Breast epithelium (tissue), 3 donors: ENCODE measurements around the gene PTMS.

ENCODE experiments used
- POLR2A ChIP-seq: fragments of 450-650 bp; IDR thresholded peaks from one replicate; pipeline ENCODE4 v1.6.1; 2016; ENCODE audit warnings: antibody characterized with exemption, mild to moderate bottlenecking, moderate library complexity
- POLR2AphosphoS5 ChIP-seq, 3 donors: sonication (generic); formaldehyde crosslinking; IDR thresholded peaks; one replicate each; pipeline ENCODE4 v1.6.1; 2017; ENCODE audit warnings: antibody characterized with exemption in 3 of 3
- TF ChIP-seq, protein P1 (sequence below), 3 donors: fragments of 450-650 bp; IDR thresholded peaks; one replicate each; pipeline ENCODE4 v1.5.1; 2016 to 2017; ENCODE audit warnings: antibody characterized with exemption in 3 of 3, mild to moderate bottlenecking in 3 of 3, moderate library complexity in 3 of 3

DNA sequence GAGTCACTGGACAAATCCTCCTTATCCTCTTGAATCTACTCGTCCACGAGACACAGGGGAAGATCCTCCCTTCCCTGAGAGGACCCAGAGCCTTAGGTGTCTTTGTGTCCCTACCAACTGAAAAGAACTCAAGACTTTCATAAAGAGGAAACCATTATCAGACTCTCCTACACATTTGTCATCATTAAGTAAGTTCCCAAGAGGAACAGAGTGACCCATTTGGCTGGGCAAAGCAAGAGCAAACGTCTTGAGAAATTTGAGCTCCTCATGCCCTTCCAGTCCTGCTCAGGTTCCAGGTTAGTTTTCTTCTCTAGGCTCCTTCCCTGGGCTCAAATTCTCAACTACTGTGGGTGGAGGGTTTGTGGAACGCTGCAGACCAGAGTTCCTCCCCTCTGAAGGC lies 18.9 kb upstream of the PTMS start:
- TF ChIP-seq POLR2AphosphoS5 (IDR thresholded peaks at IDR 0.05) = no peak
- TF ChIP-seq, protein P1, sequence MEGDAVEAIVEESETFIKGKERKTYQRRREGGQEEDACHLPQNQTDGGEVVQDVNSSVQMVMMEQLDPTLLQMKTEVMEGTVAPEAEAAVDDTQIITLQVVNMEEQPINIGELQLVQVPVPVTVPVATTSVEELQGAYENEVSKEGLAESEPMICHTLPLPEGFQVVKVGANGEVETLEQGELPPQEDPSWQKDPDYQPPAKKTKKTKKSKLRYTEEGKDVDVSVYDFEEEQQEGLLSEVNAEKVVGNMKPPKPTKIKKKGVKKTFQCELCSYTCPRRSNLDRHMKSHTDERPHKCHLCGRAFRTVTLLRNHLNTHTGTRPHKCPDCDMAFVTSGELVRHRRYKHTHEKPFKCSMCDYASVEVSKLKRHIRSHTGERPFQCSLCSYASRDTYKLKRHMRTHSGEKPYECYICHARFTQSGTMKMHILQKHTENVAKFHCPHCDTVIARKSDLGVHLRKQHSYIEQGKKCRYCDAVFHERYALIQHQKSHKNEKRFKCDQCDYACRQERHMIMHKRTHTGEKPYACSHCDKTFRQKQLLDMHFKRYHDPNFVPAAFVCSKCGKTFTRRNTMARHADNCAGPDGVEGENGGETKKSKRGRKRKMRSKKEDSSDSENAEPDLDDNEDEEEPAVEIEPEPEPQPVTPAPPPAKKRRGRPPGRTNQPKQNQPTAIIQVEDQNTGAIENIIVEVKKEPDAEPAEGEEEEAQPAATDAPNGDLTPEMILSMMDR (IDR thresholded peaks at IDR 0.05) = no peak
- TF ChIP-seq POLR2A = no peak
